Endometrial microvascular endothelial cells (primary cell): ENCODE results near the gene NPAS1. TPM values are rescaled to one million over a fixed set of nuclear protein-coding genes. Genes with fewer than 3 reads are reported as not detected.
"Not testable (repeated sequence)": the region's sequence is repeated elsewhere in the genome, so short reads cannot be mapped to it uniquely, and the experiment has no call there.

Experiments used
- in situ Hi-C: cut with HindIII; loops from 2 replicates; pipeline ENCODE4 v1.10.0; 2017; ENCODE audit warnings: low sequenced_read_pairs, low pct_unique_long_range_greater_than_20kb; ENCODE audit errors: inconsistent ontology term
- total RNA-seq: library from RNA; depleted of rRNA; stranded (reverse); fragments of >200 nt; gene quantifications from one replicate; pipeline ENCODE4 v1.2.3, GENCODE V29; 2015; ENCODE audit errors: inconsistent ontology term

The NPAS1 gene
- total RNA-seq, 1 donor from 2014 or later, result not detected

GRCh38 chr19:47005164-47005641 is 14.4 kb upstream of the NPAS1 start:
- in situ Hi-C loops, result no loop called here

- in situ Hi-C loops, result no loop called here
Observed at GRCh38 chr19:47005873-47006272, 13.8 kb upstream of the NPAS1 start.

- in situ Hi-C loops, result no loop called here
Observed at GRCh38 chr19:47006496-47006895, 13.1 kb upstream of the NPAS1 start.

- in situ Hi-C loops, result not testable (repeated sequence)
Observed at GRCh38 chr19:47010549-47010948, 9.1 kb upstream of the NPAS1 start.

- in situ Hi-C loops, result no loop called here
Observed at GRCh38 chr19:47012617-47013016, 7.0 kb upstream of the NPAS1 start.

- in situ Hi-C loops, result no loop called here
Observed at GRCh38 chr19:47013041-47013517, 6.6 kb upstream of the NPAS1 start.

GRCh38 chr19:47018923-47019322 is 714 bp upstream of the NPAS1 start:
- in situ Hi-C loops, result no loop called here

- in situ Hi-C loops, result no loop called here
Observed at GRCh38 chr19:47020132-47020805, 632 bp downstream of the NPAS1 start.

GRCh38 chr19:47020992-47021496 is 1.4 kb downstream of the NPAS1 start:
- in situ Hi-C loops, result no loop called here

- in situ Hi-C loops, result no loop called here
Observed at GRCh38 chr19:47021536-47022139, 2.0 kb downstream of the NPAS1 start.

GRCh38 chr19:47022140-47022536 is 2.5 kb downstream of the NPAS1 start:
- in situ Hi-C loops, result no loop called here

GRCh38 chr19:47022541-47023447 is 3.2 kb downstream of the NPAS1 start:
- in situ Hi-C loops, result no loop called here

- in situ Hi-C loops, result no loop called here
Observed at GRCh38 chr19:47023448-47023794, 3.8 kb downstream of the NPAS1 start.

GRCh38 chr19:47024502-47024901 is 4.9 kb downstream of the NPAS1 start:
- in situ Hi-C loops, result no loop called here

- in situ Hi-C loops, result no loop called here
Observed at GRCh38 chr19:47026156-47026555, 6.5 kb downstream of the NPAS1 start.

- in situ Hi-C loops, result no loop called here
Observed at GRCh38 chr19:47026889-47027288, 7.3 kb downstream of the NPAS1 start.

GRCh38 chr19:47027586-47028088 is 8.0 kb downstream of the NPAS1 start:
- in situ Hi-C loops, result no loop called here

GRCh38 chr19:47028195-47028601 is 8.6 kb downstream of the NPAS1 start:
- in situ Hi-C loops, result no loop called here

- in situ Hi-C loops, result no loop called here
Observed at GRCh38 chr19:47032171-47032811, 12.7 kb downstream of the NPAS1 start.
